ENCODE measurements around the gene DAB2.

Gene DAB2

GRCh38 chr5:39390945-39391344 is 33.8 kb downstream of the DAB2 start:
- in situ Hi-C loops (cut with HindIII; ENCODE audit: low sequenced_read_pairs): no loop called here

GRCh38 chr5:39387293-39387692 is 37.5 kb downstream of the DAB2 start:
- in situ Hi-C loops (cut with HindIII; ENCODE audit: low sequenced_read_pairs): loop anchor here (10.0 kb wide), 1 partner anchor 158 kb away; no protein-coding TSS in a partner anchor

- in situ Hi-C loops (cut with HindIII; ENCODE audit: low sequenced_read_pairs): loop anchor here (10.0 kb wide), 1 partner anchor 161 kb away; no protein-coding TSS in a partner anchor
These were observed 40.5 kb downstream of the DAB2 start for GRCh38 chr5:39384271-39384670.

- in situ Hi-C loops (cut with HindIII; ENCODE audit: low sequenced_read_pairs): loop anchor here (10.0 kb wide), 1 partner anchor 163 kb away; no protein-coding TSS in a partner anchor
These were observed 43.4 kb downstream of the DAB2 start for GRCh38 chr5:39381376-39381775.

- in situ Hi-C loops (cut with HindIII; ENCODE audit: low sequenced_read_pairs): loop anchor here (10.0 kb wide), 1 partner anchor 165 kb away; no protein-coding TSS in a partner anchor
These were observed 45.1 kb downstream of the DAB2 start for GRCh38 chr5:39379693-39380092.

GRCh38 chr5:39377613-39378012 is 47.2 kb downstream of the DAB2 start:
- in situ Hi-C loops (cut with HindIII; ENCODE audit: low sequenced_read_pairs): no loop called here

- in situ Hi-C loops (cut with HindIII; ENCODE audit: low sequenced_read_pairs): no loop called here
These were observed 48.5 kb downstream of the DAB2 start for GRCh38 chr5:39376293-39376714.

- in situ Hi-C loops (cut with HindIII; ENCODE audit: low sequenced_read_pairs): no loop called here
These were observed 51.0 kb downstream of the DAB2 start for GRCh38 chr5:39373791-39374190.

GRCh38 chr5:39371367-39371635 is 53.5 kb downstream of the DAB2 start:
- in situ Hi-C loops (cut with HindIII; ENCODE audit: low sequenced_read_pairs): no loop called here

- in situ Hi-C loops (cut with HindIII; ENCODE audit: low sequenced_read_pairs): no loop called here
These were observed 54.0 kb downstream of the DAB2 start for GRCh38 chr5:39370555-39371366.

- in situ Hi-C loops (cut with HindIII; ENCODE audit: low sequenced_read_pairs): no loop called here
These were observed 55.5 kb downstream of the DAB2 start for GRCh38 chr5:39369123-39369815.

GRCh38 chr5:39368116-39368515 is 56.7 kb downstream of the DAB2 start:
- in situ Hi-C loops (cut with HindIII; ENCODE audit: low sequenced_read_pairs): no loop called here

GRCh38 chr5:39367711-39368110 is 57.1 kb downstream of the DAB2 start:
- in situ Hi-C loops (cut with HindIII; ENCODE audit: low sequenced_read_pairs): no loop called here

- in situ Hi-C loops (cut with HindIII; ENCODE audit: low sequenced_read_pairs): no loop called here
These were observed 60.4 kb downstream of the DAB2 start, which contains the start of gene C9 for GRCh38 chr5:39364367-39364766. Gene C9, minus strand, starts transcription at chr5:39364495. Its CDS starts 31 bp downstream, at chr5:39364464.

GRCh38 chr5:39363217-39363616 is 61.6 kb downstream of the DAB2 start:
- in situ Hi-C loops (cut with HindIII; ENCODE audit: low sequenced_read_pairs): no loop called here

GRCh38 chr5:39362646-39363045 is 62.1 kb downstream of the DAB2 start:
- in situ Hi-C loops (cut with HindIII; ENCODE audit: low sequenced_read_pairs): no loop called here

- in situ Hi-C loops (cut with HindIII; ENCODE audit: low sequenced_read_pairs): no loop called here
These were observed 63.5 kb downstream of the DAB2 start for GRCh38 chr5:39361306-39361705.

- in situ Hi-C loops (cut with HindIII; ENCODE audit: low sequenced_read_pairs): no loop called here
These were observed 64.2 kb downstream of the DAB2 start for GRCh38 chr5:39360471-39361111.

GRCh38 chr5:39356263-39356662 is 68.5 kb downstream of the DAB2 start:
- in situ Hi-C loops (cut with HindIII; ENCODE audit: low sequenced_read_pairs): no loop called here

GRCh38 chr5:39355324-39355723 is 69.5 kb downstream of the DAB2 start:
- in situ Hi-C loops (cut with HindIII; ENCODE audit: low sequenced_read_pairs): no loop called here

- in situ Hi-C loops (cut with HindIII; ENCODE audit: low sequenced_read_pairs): no loop called here
These were observed 70.9 kb downstream of the DAB2 start for GRCh38 chr5:39353717-39354399.
